VCaP (cell line): ENCODE measurements around the gene CTF1.
"Not testable (repeated sequence)": the region's sequence is repeated elsewhere in the genome, so short reads cannot be mapped to it uniquely, and the experiment has no call there.

Experiments used
- H3K27ac ChIP-seq: fragments of 450-650 bp; 2 replicates; pipeline ENCODE4 v1.5.1; 2017
- CTCF ChIP-seq: fragments of 450-650 bp; conservative IDR thresholded peaks from 2 replicates; pipeline ENCODE4 v1.5.1; 2017; ENCODE audit warnings: mild to moderate bottlenecking, moderate library complexity

The CTF1 gene

GRCh38 chr16:30889721-30890120 is 6.7 kb upstream of the CTF1 start:
- no peak for TF ChIP-seq CTCF

GRCh38 chr16:30891043-30891823 is 5.2 kb upstream of the CTF1 start:
- not testable (repeated sequence) for H3K27ac ChIP-seq

More at GRCh38 chr16:30889721-30890120, 6.7 kb upstream of the CTF1 start:
- H3K27ac ChIP-seq: no peak overlapping the region

- TF ChIP-seq CTCF: no peak
- H3K27ac ChIP-seq: peak overlapping the region; percentile 70; the same call in 1 of the 2 replicates
Measured at GRCh38 chr16:30892670-30893416, 3.6 kb upstream of the CTF1 start.

GRCh38 chr16:30893417-30893743 is 3.0 kb upstream of the CTF1 start:
- TF ChIP-seq CTCF: no peak
- H3K27ac ChIP-seq: peak overlapping the region; percentile 70

GRCh38 chr16:30893744-30894539 is 2.5 kb upstream of the CTF1 start, which contains the start of gene BCL7C:
BCL7C (minus strand) TSS chr16:30894077; CDS start chr16:30893944, 133 bp downstream.
- peak; percentile 60 for TF ChIP-seq CTCF
- peak within 1 kb of the TSS; percentile 70 for H3K27ac ChIP-seq

- peak overlapping the region; percentile 70 for H3K27ac ChIP-seq
- TF ChIP-seq CTCF: no peak
Measured at GRCh38 chr16:30894540-30895368, 1.7 kb upstream of the CTF1 start.

- H3K27ac ChIP-seq: no peak overlapping the region
- TF ChIP-seq CTCF: no peak
Measured at GRCh38 chr16:30895627-30896260, 670 bp upstream of the CTF1 start.
